ENCODE measurements around the gene LPP.

- TF ChIP-seq EZH2 (IDR thresholded peaks at IDR 0.05; ENCODE audit: low read length, unreplicated experiment), result no peak
- no peak for TF ChIP-seq CTCF (conservative IDR thresholded peaks at IDR 0.05; ENCODE audit: low read depth, low read length)
- no peak for TF ChIP-seq EZH2phosphoT487 (IDR thresholded peaks at IDR 0.05; ENCODE audit: borderline replicate concordance, low read length)
Measured at GRCh38 chr3:188617270-188617669, 463.3 kb downstream of the LPP start.

Data from PC-3 (cell line).